Stimulated activated naive CD4-positive, alpha-beta T cell (primary cell): ENCODE measurements around the gene EIF4EBP2.
A peak's percentile ranks its signal among the peaks of the same experiment; 100 is the strongest.

Experiments used
- DNase-seq, 6 experiments: peaks; one replicate each; lab custom pipeline; 2025; lab: John Stamatoyannopoulos, UW

Gene EIF4EBP2

DNA sequence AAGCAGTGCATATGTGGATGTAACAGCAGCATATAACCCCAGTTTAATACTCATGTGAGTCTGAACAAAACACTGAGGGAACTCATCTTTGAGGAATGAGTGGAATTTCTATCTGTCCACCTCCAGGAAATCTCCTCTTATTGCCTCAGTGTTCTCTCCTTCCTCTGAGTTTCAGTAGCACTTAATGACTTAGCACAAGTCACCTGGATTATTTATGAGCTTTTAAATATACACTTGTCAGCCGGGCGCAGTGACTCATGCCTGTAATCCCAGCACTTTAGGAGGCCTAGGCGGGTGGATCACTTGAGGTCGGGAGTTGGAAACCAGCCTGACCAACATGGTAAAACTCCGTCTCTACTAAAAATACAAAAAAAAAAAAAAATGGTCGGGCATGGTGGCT, 25.8 kb upstream of the EIF4EBP2 start:
- no peak for DNase-seq

GRCh38 chr10:70379581-70380176, 24.3 kb upstream of the EIF4EBP2 start:
- DNase-seq, result no peak

DNA sequence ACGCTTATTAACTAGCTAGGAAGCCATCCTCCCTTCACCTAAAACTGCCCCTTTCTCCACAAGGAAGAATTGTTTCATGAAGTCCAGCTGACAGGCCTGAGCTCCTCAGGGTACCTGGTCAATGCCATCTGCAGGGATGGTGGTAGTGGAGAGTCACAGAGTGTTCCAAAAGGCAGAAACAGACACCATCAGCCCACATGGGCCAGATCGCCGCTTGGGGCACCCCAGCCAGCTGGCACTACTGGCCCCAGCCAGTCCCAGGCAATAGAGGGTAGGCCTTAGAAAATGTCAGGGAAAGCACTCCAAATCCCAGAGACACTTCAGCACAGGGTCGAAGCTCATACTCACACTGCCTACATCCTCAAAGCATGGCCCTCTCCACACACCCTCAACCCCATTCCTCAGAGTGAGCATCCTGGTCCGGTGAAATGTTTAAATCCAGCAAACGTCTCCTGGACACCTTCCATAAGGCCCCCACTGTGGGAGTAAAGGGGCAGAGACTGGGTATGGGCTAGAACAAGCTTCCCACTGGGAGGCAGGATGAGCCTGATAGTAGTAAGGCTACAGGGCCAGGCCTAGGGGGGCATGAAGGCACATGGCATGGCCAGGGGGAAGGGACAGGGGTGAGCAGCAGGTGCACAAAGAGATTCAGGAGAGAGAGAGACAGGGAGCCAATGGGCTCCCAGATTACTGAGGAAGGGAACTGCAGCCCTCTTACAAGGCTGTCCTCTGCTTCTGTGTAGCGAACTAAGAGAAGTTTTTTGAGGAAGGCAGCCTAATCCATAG, 23.4 kb upstream of the EIF4EBP2 start:
- no peak for DNase-seq

- DNase-seq, result peak in 4 of 6 experiments; percentile 30 to 81 (median 64)
These were observed 22.2 kb upstream of the EIF4EBP2 start for GRCh38 chr10:70381471-70382421.

DNA sequence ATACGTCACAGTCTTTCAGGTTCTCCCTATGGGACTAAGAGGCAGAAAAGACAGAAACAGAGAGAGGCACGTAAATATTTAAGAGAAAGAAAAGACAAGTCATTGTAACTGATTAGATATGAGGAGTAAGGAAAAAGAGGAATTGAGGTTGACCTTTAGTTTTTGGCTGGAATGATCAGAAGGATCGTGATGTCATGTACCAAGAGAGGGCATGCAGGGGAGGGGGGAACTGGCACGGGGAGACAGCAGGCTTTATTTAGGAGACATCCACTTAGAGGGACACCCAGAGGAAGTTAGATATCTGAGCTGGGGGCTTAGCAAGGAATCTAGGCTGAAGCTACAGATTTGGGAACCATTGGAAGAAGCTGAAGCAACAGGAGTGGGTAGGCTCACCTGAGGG, 12.3 kb upstream of the EIF4EBP2 start:
- DNase-seq, result no peak

DNA sequence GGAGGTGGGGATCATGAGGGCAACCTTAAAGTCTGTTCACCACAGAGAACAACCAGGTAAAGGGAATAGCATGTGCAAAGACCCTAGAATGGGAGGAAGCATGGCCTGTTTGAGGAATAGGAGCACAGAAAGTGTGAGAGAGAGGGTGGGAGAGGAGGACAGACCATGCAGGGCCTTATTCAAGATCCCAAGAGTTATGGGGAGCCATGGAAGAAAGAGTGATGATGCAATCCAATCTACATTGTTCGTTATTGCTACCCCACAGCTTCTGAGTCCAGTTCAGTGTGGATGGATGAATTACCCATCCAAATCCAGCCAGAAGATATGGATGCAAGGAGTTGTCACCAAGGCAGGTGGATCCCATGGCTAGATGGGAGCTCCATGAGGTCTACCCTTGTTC, 7.8 kb upstream of the EIF4EBP2 start:
- DNase-seq, result no peak

DNA sequence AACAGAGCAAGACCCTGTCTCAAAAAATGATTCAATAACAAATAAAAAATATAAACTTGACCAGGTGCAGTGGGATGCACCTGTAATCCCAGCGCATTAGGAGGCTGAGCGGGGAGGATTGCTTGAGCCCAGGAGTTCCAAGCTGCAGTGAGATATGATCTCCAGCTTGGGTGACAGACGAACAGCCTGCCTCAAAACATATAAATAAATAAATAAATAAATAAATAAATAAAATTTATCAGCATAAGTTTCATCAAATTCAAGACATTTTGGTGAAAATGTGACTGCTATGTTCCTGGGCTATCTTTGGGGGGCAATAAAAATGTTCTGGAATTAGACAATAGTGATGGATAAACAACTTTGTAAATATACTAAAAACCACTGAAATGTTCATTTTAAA, 4.8 kb upstream of the EIF4EBP2 start:
- DNase-seq, result no peak

- no peak for DNase-seq
These were observed 386 bp upstream of the EIF4EBP2 start for GRCh38 chr10:70403483-70404035.

DNA sequence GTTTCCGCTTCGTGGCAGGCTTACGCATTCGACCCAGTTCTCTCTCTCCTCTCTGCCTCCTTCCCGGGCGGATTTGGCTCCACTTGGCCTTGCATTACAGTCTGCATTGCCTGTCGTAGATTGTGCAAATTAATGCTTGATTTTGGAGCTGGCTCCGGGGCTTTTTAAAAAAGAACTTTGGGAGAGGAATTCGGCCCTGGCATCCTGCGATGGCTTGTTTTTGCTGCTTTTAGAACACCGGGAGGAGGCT, 767 bp downstream of the EIF4EBP2 start:
- no peak for DNase-seq

- peak in 1 of 6 experiments; percentile 42 for DNase-seq
These were observed 1.3 kb downstream of the EIF4EBP2 start for GRCh38 chr10:70405037-70405824.

GRCh38 chr10:70409772-70410171, 5.8 kb downstream of the EIF4EBP2 start:
- DNase-seq, result no peak

DNA sequence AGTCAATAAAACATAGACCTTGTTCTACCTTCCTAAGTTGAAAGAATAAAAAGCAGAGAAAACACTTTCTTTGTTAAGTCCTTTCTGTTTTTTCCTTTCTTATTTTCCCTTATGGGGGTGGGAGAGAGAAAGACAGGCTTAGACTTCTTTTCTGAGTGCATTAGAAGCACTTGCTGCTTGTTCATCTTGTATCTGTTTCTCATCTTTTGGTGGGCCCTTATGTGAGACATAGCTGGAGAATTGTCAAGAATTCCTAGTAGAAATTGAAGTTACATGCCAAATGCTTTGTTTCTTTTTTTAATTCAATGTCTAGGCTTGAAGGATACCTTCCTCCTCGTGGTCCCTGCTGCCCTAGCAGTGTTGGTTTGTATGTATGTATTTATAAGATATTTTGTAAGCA, 6.7 kb downstream of the EIF4EBP2 start:
- DNase-seq, result no peak

DNA sequence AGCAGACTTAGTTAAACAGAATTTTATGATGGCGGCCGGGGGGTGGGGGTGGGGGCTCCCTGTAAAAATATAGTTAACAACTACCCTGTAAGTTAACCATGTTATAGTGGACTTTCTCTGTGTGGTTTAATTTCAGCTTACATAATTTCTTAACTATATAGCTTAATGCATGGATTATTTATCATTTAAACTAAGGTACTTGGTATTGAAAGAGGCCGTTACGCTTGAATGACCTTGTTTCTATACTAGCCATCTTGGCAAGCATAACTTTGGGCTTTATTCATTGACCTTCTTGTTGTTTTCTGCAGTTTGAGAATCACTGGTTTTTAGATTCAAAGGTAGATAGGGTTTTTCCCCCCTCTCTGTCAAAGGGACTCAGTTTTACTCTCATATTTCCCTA, 8.4 kb downstream of the EIF4EBP2 start:
- DNase-seq, result no peak

GRCh38 chr10:70417568-70417967, 13.6 kb downstream of the EIF4EBP2 start:
- DNase-seq, result no peak

GRCh38 chr10:70418229-70418628, 14.3 kb downstream of the EIF4EBP2 start:
- DNase-seq, result no peak

DNA sequence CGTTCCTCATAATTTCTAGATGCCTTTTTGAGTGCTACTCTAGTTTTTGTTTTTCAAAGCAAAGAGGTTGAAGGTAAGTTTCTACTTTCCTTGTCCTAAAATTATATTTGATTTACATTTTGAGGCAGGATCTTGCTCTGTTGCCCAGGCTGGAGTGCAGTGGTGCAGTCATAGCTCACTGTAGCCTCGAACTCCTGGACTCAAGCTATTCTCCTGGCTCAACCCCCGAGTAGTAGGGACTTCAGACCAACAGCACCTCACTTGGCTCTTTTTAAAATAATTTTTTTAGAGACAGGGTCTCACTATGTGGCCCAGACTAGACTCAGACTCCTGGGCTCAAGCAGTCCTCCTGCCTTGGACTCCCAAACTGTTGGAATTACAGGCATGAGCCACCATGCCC, 14.8 kb downstream of the EIF4EBP2 start:
- no peak for DNase-seq

DNA sequence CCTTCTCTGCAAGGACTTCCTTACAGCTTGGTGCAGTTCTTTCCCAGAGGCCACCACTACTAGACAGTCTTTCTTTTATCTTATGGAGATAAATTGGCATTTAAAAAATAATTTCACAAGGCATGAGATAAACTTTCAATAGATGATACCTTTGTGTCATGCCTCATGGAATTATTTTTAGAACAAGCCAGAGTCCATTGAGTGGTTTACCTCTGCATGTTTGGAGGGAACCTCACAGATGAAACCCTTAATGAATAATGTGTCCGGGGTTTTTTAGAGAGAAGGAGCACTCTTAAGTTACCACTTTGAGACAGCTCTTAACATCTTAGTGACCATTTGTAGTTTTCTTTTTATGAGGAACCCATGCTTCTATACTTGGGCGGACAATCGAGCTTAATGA, 20.4 kb downstream of the EIF4EBP2 start:
- no peak for DNase-seq

GRCh38 chr10:70425096-70425495, 21.2 kb downstream of the EIF4EBP2 start:
- no peak for DNase-seq

- DNase-seq, result no peak
These were observed 22.9 kb downstream of the EIF4EBP2 start for GRCh38 chr10:70426823-70427222.

DNA sequence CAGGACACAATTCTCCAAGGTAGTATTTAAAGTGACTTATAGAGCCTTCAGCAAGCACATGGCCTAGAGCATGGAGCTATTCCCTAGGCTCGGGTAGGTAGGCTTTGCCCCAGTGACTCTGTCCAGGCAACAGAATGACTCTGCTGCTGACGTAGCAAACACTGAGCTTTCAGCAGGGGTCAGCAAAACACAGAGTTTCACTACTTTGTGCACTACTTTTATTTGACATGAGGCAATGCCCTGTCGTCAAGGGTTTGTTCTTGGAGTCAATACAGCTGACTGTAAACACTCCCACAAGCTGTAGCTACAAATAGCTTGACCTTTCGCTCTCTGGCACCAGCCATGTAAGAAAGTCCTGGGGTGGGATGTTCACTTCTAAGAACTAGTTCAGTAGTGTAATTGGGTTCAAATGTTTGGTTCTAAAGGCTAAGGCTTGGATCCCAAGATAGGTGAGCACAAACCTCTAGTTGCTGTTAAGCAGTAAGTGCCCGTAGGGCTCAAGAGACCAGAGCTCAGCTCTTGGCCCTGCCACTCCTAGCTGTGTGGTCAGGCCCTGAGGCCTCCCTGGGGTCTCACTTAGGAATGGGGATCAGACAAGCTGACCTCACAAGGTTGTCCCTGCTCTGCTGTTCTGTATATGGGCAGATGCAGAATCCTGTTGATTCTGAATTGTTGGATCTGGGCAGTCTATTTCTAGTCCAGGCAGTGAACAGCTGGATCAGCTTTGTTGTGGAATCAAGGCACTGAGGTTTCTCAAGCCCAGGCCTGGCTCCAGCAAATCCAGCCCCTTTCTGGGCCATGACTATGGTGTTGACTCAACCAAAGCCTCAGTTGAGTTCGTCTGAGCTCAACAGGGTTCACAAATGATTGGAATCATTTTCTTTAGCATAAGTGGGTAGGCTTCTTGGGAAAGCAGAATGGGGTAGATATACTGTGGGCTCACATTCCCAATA, 26.8 kb downstream of the EIF4EBP2 start:
- no peak for DNase-seq

GRCh38 chr10:70432101-70432500, 28.2 kb downstream of the EIF4EBP2 start:
- no peak for DNase-seq
